Stimulated activated naive CD8-positive, alpha-beta T cell treated with anti-CD3 and anti-CD28 coated beads, Interleukin-15, Interleukin-2, amounts not matched to agents 100 U/mL and 50 U/mL, for 24 hours (primary cell): Measurements from ENCODE around the gene ZG16.
"Not testable (repeated sequence)": the region's sequence is repeated elsewhere in the genome, so short reads cannot be mapped to it uniquely, and the experiment has no call there.

Source experiments
- ATAC-seq: fragments of 150-1000 bp; cut with Tn5 transposase; one replicate; pipeline ENCODE4 v1.10.0; 2021
- DNase-seq: peaks from one replicate; pipeline ENCODE4 v3.0.0; 2021

Gene ZG16

GRCh38 chr16:29748760-29749149, 29.3 kb upstream of the ZG16 start:
- not testable (repeated sequence) for DNase-seq, ATAC-seq

- ATAC-seq (no peak), DNase-seq (no peak)
Observed at GRCh38 chr16:29753516-29753915, 24.5 kb upstream of the ZG16 start.

- DNase-seq (no peak), ATAC-seq (no peak)
Observed at GRCh38 chr16:29756654-29757053, 21.4 kb upstream of the ZG16 start.

GRCh38 chr16:29757086-29757485, 21.0 kb upstream of the ZG16 start:
- DNase-seq, ATAC-seq: not testable (repeated sequence)

- ATAC-seq (no peak), DNase-seq (no peak)
Observed at GRCh38 chr16:29757950-29758466, 20.0 kb upstream of the ZG16 start.

GRCh38 chr16:29760567-29761279, 17.3 kb upstream of the ZG16 start:
- no peak for DNase-seq
- no peak for ATAC-seq

- ATAC-seq, DNase-seq: not testable (repeated sequence)
Observed at GRCh38 chr16:29761280-29761651, 16.8 kb upstream of the ZG16 start.

GRCh38 chr16:29761882-29762281, 16.2 kb upstream of the ZG16 start:
- no peak for ATAC-seq
- DNase-seq = no peak

- no peak for ATAC-seq
- DNase-seq = no peak
Observed at GRCh38 chr16:29763326-29763725, 14.7 kb upstream of the ZG16 start.

GRCh38 chr16:29765167-29766032, 12.7 kb upstream of the ZG16 start:
- no peak for DNase-seq
- ATAC-seq = no peak

- DNase-seq = no peak
- no peak for ATAC-seq
Observed at GRCh38 chr16:29766571-29766970, 11.5 kb upstream of the ZG16 start.

- ATAC-seq (no peak), DNase-seq (no peak)
Observed at GRCh38 chr16:29767062-29767461, 11.0 kb upstream of the ZG16 start.

- DNase-seq = no peak
Observed at GRCh38 chr16:29769507-29769906, 8.5 kb upstream of the ZG16 start.

GRCh38 chr16:29770250-29770929, 7.7 kb upstream of the ZG16 start:
- DNase-seq (no peak), ATAC-seq (no peak)

More at GRCh38 chr16:29769507-29769906, 8.5 kb upstream of the ZG16 start:
- ATAC-seq = no peak

GRCh38 chr16:29772330-29772729, 5.7 kb upstream of the ZG16 start:
- DNase-seq, ATAC-seq: not testable (repeated sequence)

- DNase-seq (no peak), ATAC-seq (no peak)
Observed at GRCh38 chr16:29774730-29775129, 3.3 kb upstream of the ZG16 start.

GRCh38 chr16:29775742-29776408, 2.2 kb upstream of the ZG16 start:
- DNase-seq = no peak
- ATAC-seq = no peak

GRCh38 chr16:29779474-29779873, 1.4 kb downstream of the ZG16 start:
- no peak for ATAC-seq

GRCh38 chr16:29783094-29783953, 5.3 kb downstream of the ZG16 start:
- DNase-seq, ATAC-seq: not testable (repeated sequence)

More at GRCh38 chr16:29779474-29779873, 1.4 kb downstream of the ZG16 start:
- no peak for DNase-seq

GRCh38 chr16:29784157-29784556, 6.1 kb downstream of the ZG16 start:
- ATAC-seq (peak; percentile 89), DNase-seq (no peak)
